Measurements from ENCODE around the gene APOL5.

GRCh38 chr22:35728639-35729308, 11.1 kb downstream of the APOL5 start:
- TF ChIP-seq, protein P1, sequence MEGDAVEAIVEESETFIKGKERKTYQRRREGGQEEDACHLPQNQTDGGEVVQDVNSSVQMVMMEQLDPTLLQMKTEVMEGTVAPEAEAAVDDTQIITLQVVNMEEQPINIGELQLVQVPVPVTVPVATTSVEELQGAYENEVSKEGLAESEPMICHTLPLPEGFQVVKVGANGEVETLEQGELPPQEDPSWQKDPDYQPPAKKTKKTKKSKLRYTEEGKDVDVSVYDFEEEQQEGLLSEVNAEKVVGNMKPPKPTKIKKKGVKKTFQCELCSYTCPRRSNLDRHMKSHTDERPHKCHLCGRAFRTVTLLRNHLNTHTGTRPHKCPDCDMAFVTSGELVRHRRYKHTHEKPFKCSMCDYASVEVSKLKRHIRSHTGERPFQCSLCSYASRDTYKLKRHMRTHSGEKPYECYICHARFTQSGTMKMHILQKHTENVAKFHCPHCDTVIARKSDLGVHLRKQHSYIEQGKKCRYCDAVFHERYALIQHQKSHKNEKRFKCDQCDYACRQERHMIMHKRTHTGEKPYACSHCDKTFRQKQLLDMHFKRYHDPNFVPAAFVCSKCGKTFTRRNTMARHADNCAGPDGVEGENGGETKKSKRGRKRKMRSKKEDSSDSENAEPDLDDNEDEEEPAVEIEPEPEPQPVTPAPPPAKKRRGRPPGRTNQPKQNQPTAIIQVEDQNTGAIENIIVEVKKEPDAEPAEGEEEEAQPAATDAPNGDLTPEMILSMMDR (IDR thresholded peaks at IDR 0.05) = no peak
- TF ChIP-seq POLR2A (IDR thresholded peaks at IDR 0.05) = no peak
